K562 (cell line): ENCODE data around the gene SCNN1A. TPM values are rescaled to one million over a fixed set of nuclear protein-coding genes. Genes with fewer than 3 reads are reported as not detected.
A peak's percentile ranks its signal among the peaks of the same experiment; 100 is the strongest.

Experiments used
- DPF2 ChIP-seq: fragments of 450-650 bp; IDR thresholded peaks from 2 replicates; pipeline ENCODE4 v1.6.1; 2016
- E2F8 ChIP-seq: fragments of 450-650 bp; IDR thresholded peaks from 2 replicates; pipeline ENCODE4 v1.7.1; 2018; ENCODE audit warnings: mild to moderate bottlenecking, low read depth; ENCODE audit not compliant: partially characterized antibody
- ELF2 ChIP-seq: fragments of 250-450 bp; sonication (Bioruptor Pico); IDR thresholded peaks from 2 replicates; pipeline ENCODE4 v1.5.0; 2021; ENCODE audit warnings: mild to moderate bottlenecking
- EP300 ChIP-seq: IDR thresholded peaks from 2 replicates; pipeline ENCODE4 v1.6.1; 2012; ENCODE audit warnings: low read length, improper control_type of control experiment
- HDAC1 ChIP-seq, 2 experiments: fragments of 450-650 bp; IDR thresholded peaks; 2 replicates each; pipeline ENCODE4 v1.6.1; 2016 to 2017; ENCODE audit warnings: inconsistent platforms in 1 of 2, mild to moderate bottlenecking in 1 of 2, moderate library complexity in 1 of 2
- HNRNPUL1 ChIP-seq: fragments of 200-400 bp; formaldehyde crosslinking; IDR thresholded peaks from 2 replicates; pipeline ENCODE4 v1.6.1; 2017; ENCODE audit warnings: low read length
- MCM3 ChIP-seq: fragments of 450-650 bp; IDR thresholded peaks from 2 replicates; pipeline ENCODE4 v1.6.1; 2016
- MNT ChIP-seq, 2 experiments: fragments of 450-650 bp; conservative IDR thresholded peaks; 2 replicates each; pipeline ENCODE4 v1.6.1; 2017; ENCODE audit warnings: mild to moderate bottlenecking in 2 of 2, moderate library complexity in 2 of 2
- NEUROD1 ChIP-seq: fragments of 150-350 bp; IDR thresholded peaks from 2 replicates; pipeline ENCODE4 v1.6.1; 2014; ENCODE audit warnings: borderline replicate concordance, low read length, low read depth; ENCODE audit not compliant: partially characterized antibody
- RBM25 ChIP-seq: fragments of 200-400 bp; formaldehyde crosslinking; IDR thresholded peaks from 2 replicates; pipeline ENCODE4 v1.6.1; 2018; ENCODE audit warnings: low read length, low read depth, moderate library complexity; ENCODE audit not compliant: severe bottlenecking
- SNAPC5 ChIP-seq: fragments of 250-450 bp; sonication (Bioruptor Pico); IDR thresholded peaks from 2 replicates; pipeline ENCODE4 v1.8.0; 2021; ENCODE audit warnings: moderate library complexity, mild to moderate bottlenecking, inconsistent platforms
- SRSF3 ChIP-seq: fragments of 200-400 bp; formaldehyde crosslinking; IDR thresholded peaks from 2 replicates; pipeline ENCODE4 v1.6.1; 2016; ENCODE audit warnings: mild to moderate bottlenecking, low read length, moderate library complexity; ENCODE audit not compliant: insufficient read depth
- THAP12 ChIP-seq: fragments of 250-450 bp; sonication (Bioruptor Pico); IDR thresholded peaks from 2 replicates; pipeline ENCODE4 v1.9.0; 2021; ENCODE audit warnings: mild to moderate bottlenecking, inconsistent platforms
- ZNF395 ChIP-seq: fragments of 200-800 bp; sonication (Bioruptor generic); IDR thresholded peaks from 2 replicates; pipeline ENCODE4 v1.6.1; 2017; ENCODE audit warnings: missing genetic modification characterization, missing compliant biosample characterization
- polyA plus RNA-seq, 8 experiments: library from polyadenylated mRNA; depleted of rRNA in 4 of 8; stranded (reverse) in 5 of 8; unstranded in 3 of 8; fragments of >200 nt; fragmentation: Nextera tagmentation in 2 of 8; fragmentation: Illumina TruSeq in 1 of 8; extraction: Ambion mirVana in 2 of 8; extraction: Trizol in 1 of 8; gene quantifications; 2 replicates each; pipeline versions ENCODE4 v1.2.1 to v1.2.3, GENCODE V29; 2011 to 2014; ENCODE audit warnings: inconsistent platforms in 1 of 8, missing spikeins in 1 of 8
- total RNA-seq, 7 experiments: library from RNA; depleted of rRNA in 6 of 7; stranded (reverse); fragments of >200 nt in 6 of 7; fragmentation: Illumina TruSeq in 2 of 7; extraction: Trizol in 2 of 7; gene quantifications; 2 replicates each; pipeline versions ENCODE4 v1.2.1 to v1.2.3, GENCODE V29; 2011 to 2021; ENCODE audit warnings: low replicate concordance in 1 of 7

Gene SCNN1A
- total and polyA plus RNA-seq, 9 of the 15 experiments (the other 6 are each of a cell fraction or from before 2014, with no cell fraction given) = 0.15 to 0.49 (median 0.32) TPM; not detected in 5

- TF ChIP-seq ZNF395 (CRISPR knock-in tag) = peak; percentile 42; the same call in 1 of the 2 replicates
- TF ChIP-seq DPF2 = no peak; the same call in none of the 2 replicates
- no peak for TF ChIP-seq ELF2 (CRISPR knock-in tag)
- TF ChIP-seq E2F8 = peak; percentile 81
- peak in 1 of 2 experiments; percentile 47; a peak in 2 of 4 replicates for TF ChIP-seq MNT (conservative IDR thresholded peaks at IDR 0.05)
- TF ChIP-seq HDAC1 (IDR thresholded peaks at IDR 0.05) = peak in 1 of 2 experiments; percentile 25; a peak in 1 of 4 replicates
- TF ChIP-seq HNRNPUL1 = no peak
- peak; percentile 74; the same call in 1 of the 2 replicates for TF ChIP-seq SRSF3
- no peak for TF ChIP-seq THAP12
- TF ChIP-seq MCM3 = no peak
- peak; percentile 80; the same call in 1 of the 2 replicates for TF ChIP-seq EP300
- TF ChIP-seq NEUROD1 = peak; percentile 64
- no peak for TF ChIP-seq SNAPC5 (CRISPR knock-in tag)
- TF ChIP-seq RBM25 = no peak
Measured at GRCh38 chr12:6341417-6342139, 33.8 kb downstream of the SCNN1A start, which contains the start of gene TNFRSF1A (continued).
